Mucosa of rectum (tissue), 2 donors: ENCODE results near the gene ZMYM3.

Experiments used
- H3K27ac ChIP-seq, 2 donors: one replicate each; pipeline ENCODE4 v1.7.0; 2013; ENCODE audit warnings: inconsistent platforms in 2 of 2, low read depth in 2 of 2, low read length in 2 of 2
- H3K27me3 ChIP-seq, 2 donors: one replicate each; pipeline ENCODE4 v1.7.0; 2013; ENCODE audit warnings: low read length in 2 of 2; ENCODE audit not compliant: control insufficient read depth in 2 of 2, insufficient read depth in 2 of 2
- H3K36me3 ChIP-seq, 2 donors: one replicate each; pipeline ENCODE4 v1.7.0; 2013; ENCODE audit warnings: low read length in 2 of 2; ENCODE audit not compliant: control insufficient read depth in 2 of 2, insufficient read depth in 2 of 2
- H3K4me1 ChIP-seq, 2 donors: one replicate each; pipeline ENCODE4 v1.7.0; 2013; ENCODE audit warnings: low read length in 2 of 2, mild to moderate bottlenecking in 1 of 2; ENCODE audit not compliant: control insufficient read depth in 2 of 2, insufficient read depth in 2 of 2
- H3K4me3 ChIP-seq, 2 donors: one replicate each; pipeline ENCODE4 v1.7.0; 2013; ENCODE audit warnings: low read length in 2 of 2
- H3K9ac ChIP-seq, 2 donors: one replicate each; pipeline ENCODE4 v1.7.0; 2013; ENCODE audit warnings: low read length in 2 of 2, low read depth in 1 of 2, mild to moderate bottlenecking in 1 of 2
- H3K9me3 ChIP-seq, 2 donors: one replicate each; pipeline ENCODE4 v1.7.0; 2013; ENCODE audit warnings: low read length in 2 of 2; ENCODE audit not compliant: control insufficient read depth in 2 of 2
- donor health status: healthy.
- donor health status: Normal muscosa, but diverticular disease.

ZMYM3 gene

DNA sequence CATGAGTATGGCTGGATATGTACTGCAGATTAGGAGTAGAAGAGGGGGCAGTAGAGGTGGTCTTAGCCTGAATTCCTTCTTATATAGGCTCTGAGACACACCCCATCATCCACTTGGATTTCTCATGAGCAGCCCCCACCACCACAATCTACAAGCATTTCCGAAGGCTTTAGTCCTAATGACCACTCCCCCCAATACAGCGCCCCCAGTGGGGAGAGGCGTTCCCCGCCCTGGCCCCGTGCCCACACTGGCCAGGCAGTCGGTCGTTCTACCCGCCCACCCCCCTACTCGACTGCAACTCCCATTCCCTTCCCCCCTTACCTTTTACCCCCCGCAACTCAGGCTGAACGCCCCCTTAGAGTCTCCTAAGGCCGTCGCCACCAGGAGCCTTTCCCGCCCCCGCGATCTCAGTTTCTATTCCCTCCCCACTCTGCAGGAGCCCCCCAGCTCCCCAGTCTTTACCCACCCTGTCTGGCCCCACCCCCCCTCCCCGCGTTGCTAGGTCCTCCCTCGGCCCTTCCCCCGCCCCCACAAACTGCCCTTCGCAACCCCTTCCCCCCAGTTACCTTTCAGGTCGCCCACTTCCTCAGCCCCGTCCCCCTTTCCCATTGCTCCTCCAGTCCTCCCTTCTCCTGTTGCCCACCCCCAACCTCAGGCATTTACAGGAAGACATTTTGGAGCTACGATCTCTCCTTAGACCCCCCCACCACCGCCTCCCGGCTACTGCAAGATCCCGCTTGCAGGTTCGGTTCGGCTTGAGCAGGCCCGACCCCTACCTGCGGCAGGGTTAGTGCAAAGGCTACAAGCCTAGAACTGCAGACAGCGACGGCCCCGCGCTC is 468 bp downstream of the ZMYM3 start:
- H3K4me1 ChIP-seq = peaks cover 5% of the 10 kb centered on the region in 2 donors
- no peaks in the 10 kb centered on the region for H3K27me3 ChIP-seq
- H3K27ac ChIP-seq = peak overlapping the region in 1 of 2 donors; percentile 79
- peak overlapping the region; percentile 65 to 69 for H3K9ac ChIP-seq
- H3K9me3 ChIP-seq = no peaks in the 10 kb centered on the region
- peaks cover 0 to 8% of the 10 kb centered on the region in 2 donors for H3K36me3 ChIP-seq
- peak overlapping the region; percentile 70 to 80 for H3K4me3 ChIP-seq

DNA sequence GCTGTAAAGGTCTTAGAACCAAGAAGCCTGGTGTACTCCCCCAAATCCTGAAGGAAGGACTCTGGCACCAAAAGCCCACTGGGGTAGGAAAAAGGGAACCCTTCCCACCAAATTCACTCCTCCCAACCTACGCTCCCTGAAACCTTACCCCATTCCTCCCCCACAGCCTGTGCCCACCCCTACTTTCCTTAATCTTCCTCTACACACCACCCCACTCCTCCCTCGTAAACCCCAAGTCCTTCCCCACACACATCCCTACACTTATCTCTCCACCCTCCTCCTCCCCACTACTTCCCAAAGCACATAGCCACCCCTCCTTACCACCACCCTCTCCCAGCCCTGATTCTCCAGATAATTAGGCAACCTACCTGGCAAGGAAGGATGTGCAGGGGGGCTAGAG is 1.7 kb downstream of the ZMYM3 start:
- Histone ChIP-seq H3K27ac (no peak overlapping the region), H3K27me3 (no peaks in the 10 kb centered on the region), H3K4me3 (no peak overlapping the region), H3K9me3 (no peaks in the 10 kb centered on the region), H3K4me1 (peaks cover 5% of the 10 kb centered on the region in 2 donors), H3K36me3 (peaks cover 0 to 20% of the 10 kb centered on the region in 2 donors), H3K9ac (no peak overlapping the region)

DNA sequence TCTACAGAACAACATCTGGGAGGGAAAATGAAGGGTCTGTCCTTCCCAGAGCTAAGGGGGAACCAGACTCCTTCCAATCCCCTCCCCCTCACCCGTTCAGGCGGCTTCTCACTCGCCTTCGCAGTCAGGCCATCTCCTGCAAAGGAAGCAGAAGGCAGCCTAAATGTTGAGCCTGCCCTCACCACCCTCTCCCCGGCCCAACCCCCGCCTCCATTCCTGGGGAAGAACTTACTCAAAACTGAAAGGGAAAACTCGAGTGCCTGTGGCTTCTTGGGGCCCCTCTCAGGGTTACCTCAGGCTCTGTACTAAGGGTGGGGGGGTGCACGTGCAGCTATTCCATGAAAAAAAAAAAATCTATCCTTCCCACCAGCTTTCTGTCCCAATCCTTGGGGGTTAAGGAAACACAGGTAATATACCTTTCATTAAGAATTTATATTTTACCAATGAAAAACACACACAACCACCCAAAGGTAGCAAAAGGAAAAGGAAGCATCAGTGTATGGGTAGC is 2.4 kb downstream of the ZMYM3 start:
- no peak overlapping the region for H3K4me3 ChIP-seq

DNA sequence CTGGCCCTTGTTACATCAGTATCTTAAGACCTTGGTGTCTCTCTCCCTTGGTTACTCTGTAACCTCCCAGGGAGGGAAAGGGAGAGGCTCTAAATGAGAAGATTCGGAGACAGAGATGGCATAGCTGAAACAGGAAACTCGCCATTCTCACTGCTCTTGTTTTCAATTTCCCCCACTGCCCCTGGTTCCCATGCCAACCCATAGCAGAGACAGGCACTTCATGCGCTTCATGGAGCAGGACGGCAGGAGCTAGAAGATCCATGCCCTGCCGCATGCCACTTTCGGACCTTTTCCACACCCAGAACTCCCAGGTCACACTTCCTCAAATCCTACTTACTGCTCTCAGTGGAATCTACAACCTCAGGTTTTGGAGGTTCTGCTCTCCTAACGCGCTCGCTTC is 3.1 kb downstream of the ZMYM3 start:
- no peak overlapping the region for H3K4me3 ChIP-seq
- no peaks in the 10 kb centered on the region for H3K27me3 ChIP-seq
- H3K9me3 ChIP-seq = no peaks in the 10 kb centered on the region
- no peak overlapping the region for H3K9ac ChIP-seq
- no peak overlapping the region for H3K27ac ChIP-seq
- peaks cover 5% of the 10 kb centered on the region in 2 donors for H3K4me1 ChIP-seq
- H3K36me3 ChIP-seq = peaks cover 0 to 26% of the 10 kb centered on the region in 2 donors

More for the DNA sequence above, 2.4 kb downstream of the ZMYM3 start:
- peaks cover 0 to 23% of the 10 kb centered on the region in 2 donors for H3K36me3 ChIP-seq
- H3K27me3 ChIP-seq = no peaks in the 10 kb centered on the region
- H3K4me1 ChIP-seq = peaks cover 5% of the 10 kb centered on the region in 2 donors
- H3K27ac ChIP-seq = no peak overlapping the region
- no peak overlapping the region for H3K9ac ChIP-seq
- no peaks in the 10 kb centered on the region for H3K9me3 ChIP-seq

DNA sequence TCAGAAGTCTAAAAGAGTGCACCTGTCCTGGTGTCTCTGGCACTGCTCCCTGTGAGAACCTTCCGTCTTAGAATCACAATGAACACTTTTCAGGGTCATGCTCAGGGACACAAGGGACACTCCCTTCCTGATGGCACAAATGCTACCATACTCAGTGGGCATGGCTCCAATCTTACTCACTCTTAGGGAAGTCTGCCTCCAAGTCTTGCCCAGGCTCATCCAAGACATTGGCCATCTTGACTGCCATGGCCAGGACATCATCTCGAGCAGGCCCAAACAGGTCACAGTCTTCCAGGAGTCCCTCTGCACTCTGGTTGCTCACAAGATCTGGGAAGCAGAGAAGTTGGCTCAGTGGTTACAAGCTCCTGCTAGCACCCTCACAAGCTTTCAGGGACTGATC is 8.8 kb downstream of the ZMYM3 start:
- no peaks in the 10 kb centered on the region for H3K9me3 ChIP-seq
- H3K36me3 ChIP-seq = peaks cover 20 to 54% of the 10 kb centered on the region in 2 donors
- H3K9ac ChIP-seq = no peak overlapping the region
- H3K4me3 ChIP-seq = no peak overlapping the region
- H3K27me3 ChIP-seq = no peaks in the 10 kb centered on the region
- H3K27ac ChIP-seq = no peak overlapping the region
- H3K4me1 ChIP-seq = no peaks in the 10 kb centered on the region

DNA sequence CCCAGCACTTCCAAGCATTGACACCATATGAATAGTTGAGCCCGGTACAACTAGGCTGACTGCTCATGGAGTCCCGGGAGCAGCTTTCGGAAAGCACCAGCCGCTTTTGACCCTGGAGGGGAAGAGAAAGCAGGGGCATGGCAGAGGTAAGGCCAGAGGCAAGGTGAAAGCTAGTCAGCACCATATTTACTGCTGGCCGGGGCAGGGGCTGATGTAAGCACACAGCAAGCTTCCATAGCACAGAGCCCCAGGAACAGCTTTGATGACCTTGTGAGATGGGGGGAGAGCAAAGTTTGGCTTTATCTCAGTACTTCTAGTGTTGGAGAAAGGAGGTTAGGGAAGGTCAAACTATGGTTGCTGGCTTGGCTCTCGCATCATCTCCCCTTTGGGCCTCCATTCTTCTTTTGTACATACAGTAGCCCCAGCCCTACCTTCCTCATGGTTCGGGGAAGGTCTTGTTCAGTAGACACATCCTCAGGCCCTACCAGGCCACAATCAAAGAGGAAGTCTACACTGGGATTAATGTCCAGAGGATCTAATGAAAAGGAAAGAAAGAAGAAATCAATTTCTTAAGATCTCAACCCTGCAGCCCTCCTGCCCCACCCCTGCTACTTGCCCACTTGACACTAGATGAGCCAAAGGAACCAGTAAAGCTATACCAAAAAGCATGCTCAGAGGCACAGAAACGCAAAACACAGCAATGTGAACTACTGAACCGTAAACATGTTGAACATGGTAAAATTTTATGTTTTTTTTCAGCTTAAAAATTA is 9.4 kb downstream of the ZMYM3 start:
- Histone ChIP-seq H3K27me3 (no peaks in the 10 kb centered on the region), H3K9me3 (no peaks in the 10 kb centered on the region), H3K9ac (no peak overlapping the region), H3K27ac (no peak overlapping the region), H3K36me3 (peaks cover 20 to 57% of the 10 kb centered on the region in 2 donors), H3K4me3 (no peak overlapping the region), H3K4me1 (no peaks in the 10 kb centered on the region)

DNA sequence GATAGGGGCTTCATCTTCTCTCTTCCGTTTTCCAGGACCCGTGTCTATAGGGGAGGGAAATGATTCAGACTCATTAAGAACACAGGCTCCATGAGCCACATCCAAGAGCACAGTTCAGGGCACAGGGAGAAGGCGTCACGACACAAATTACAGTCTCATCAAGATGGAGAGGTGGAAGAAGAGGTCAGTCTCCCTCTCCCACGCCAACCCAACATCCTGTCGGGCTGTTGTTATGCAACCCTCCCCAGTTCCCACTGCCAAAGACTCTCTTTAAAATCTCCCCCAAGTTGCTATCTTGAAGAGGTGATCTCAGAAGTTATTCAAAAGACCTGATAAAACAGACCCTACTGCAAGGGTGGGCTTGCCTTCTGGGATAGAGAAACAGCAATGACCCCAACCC is 12.6 kb downstream of the ZMYM3 start:
- no peaks in the 10 kb centered on the region for H3K4me1 ChIP-seq
- H3K4me3 ChIP-seq = no peak overlapping the region
- no peaks in the 10 kb centered on the region for H3K27me3 ChIP-seq
- H3K9ac ChIP-seq = no peak overlapping the region
- peaks cover 20 to 37% of the 10 kb centered on the region in 2 donors for H3K36me3 ChIP-seq
- H3K9me3 ChIP-seq = no peaks in the 10 kb centered on the region
- H3K27ac ChIP-seq = no peak overlapping the region

DNA sequence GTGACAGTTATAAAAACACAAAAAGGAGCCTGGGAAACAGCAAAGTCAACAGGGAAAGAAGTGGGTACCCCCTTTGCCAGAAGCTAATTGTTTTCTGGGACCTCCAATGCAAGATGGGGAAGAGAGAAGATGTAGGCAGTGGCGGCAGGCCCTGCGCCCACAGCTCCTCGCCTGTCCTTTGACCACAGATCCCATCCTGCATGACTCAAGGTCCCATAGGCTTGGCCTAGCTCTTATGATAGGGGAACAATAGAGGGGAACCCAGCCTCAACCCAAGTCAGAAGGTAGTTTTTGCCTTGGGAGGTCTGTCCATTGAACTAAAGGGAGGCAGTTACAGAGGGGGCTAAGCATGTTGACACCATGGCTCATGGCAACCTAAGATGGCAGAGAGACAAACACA is 14.2 kb downstream of the ZMYM3 start:
- no peaks in the 10 kb centered on the region for H3K27me3 ChIP-seq

DNA sequence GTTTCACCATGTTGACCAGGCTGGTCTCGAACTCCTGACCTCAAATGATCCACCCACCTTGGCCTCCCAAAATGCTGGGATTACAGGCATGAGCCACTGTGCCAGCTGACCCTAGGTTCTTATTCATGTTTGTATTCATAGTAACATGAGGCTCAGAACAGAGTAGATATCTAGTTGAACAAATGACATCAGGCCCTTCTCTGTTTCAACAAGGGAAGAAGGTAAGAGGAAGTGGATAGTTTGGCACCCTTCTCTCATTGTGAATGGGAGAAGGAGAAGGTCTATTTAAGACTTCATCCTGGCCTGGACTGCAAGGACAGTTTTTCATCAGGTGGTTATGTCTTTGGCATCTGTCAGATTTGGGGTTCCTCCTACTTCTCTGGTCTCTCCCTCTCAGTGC is 17.1 kb downstream of the ZMYM3 start:
- Histone ChIP-seq H3K36me3 (peaks cover 5% of the 10 kb centered on the region in 2 donors), H3K4me1 (no peaks in the 10 kb centered on the region), H3K27ac (no peak overlapping the region), H3K27me3 (no peaks in the 10 kb centered on the region), H3K9ac (no peak overlapping the region), H3K4me3 (no peak overlapping the region), H3K9me3 (no peaks in the 10 kb centered on the region)

More for the DNA sequence above, 14.2 kb downstream of the ZMYM3 start:
- Histone ChIP-seq H3K4me1 (no peaks in the 10 kb centered on the region), H3K9me3 (no peaks in the 10 kb centered on the region), H3K27ac (no peak overlapping the region), H3K4me3 (no peak overlapping the region), H3K36me3 (peaks cover 20 to 25% of the 10 kb centered on the region in 2 donors), H3K9ac (no peak overlapping the region)

DNA sequence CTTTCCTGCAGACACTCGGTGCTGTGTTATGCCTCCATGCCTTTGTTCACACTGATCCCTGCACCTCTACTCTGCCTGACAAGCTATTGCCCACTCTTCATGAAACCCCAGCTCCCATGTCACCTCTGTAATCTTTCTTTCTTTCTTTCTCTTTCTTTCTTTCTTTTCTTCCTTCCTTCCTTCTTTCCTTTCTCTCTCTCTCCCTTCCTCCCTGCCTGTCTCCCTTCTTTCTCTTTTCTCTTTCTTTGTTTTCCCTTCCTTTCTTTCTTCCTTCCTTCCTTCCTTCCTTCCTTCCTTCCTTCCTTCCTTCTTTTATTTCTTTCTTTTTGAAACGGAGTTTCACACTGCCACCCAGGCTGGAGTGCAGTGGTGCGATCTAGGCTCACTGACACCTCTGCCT is 18.5 kb downstream of the ZMYM3 start:
- Histone ChIP-seq H3K36me3 (peaks cover 0 to 3% of the 10 kb centered on the region in 2 donors), H3K9me3 (no peaks in the 10 kb centered on the region), H3K4me3 (no peak overlapping the region), H3K27me3 (no peaks in the 10 kb centered on the region), H3K27ac (no peak overlapping the region), H3K4me1 (no peaks in the 10 kb centered on the region), H3K9ac (no peak overlapping the region)
